Fibroblast of skin of right quadriceps (primary cell): ENCODE results near the gene DMTF1.
"Not testable (repeated sequence)": the region's sequence is repeated elsewhere in the genome, so short reads cannot be mapped to it uniquely, and the experiment has no call there.

Source experiments
- DNase-seq: peaks from one replicate; pipeline ENCODE4 v3.0.0-alpha.2; 2013

The DMTF1 gene

GRCh38 chr7:87231711-87232110, 79.5 kb downstream of the DMTF1 start:
- no peak for DNase-seq

DNA sequence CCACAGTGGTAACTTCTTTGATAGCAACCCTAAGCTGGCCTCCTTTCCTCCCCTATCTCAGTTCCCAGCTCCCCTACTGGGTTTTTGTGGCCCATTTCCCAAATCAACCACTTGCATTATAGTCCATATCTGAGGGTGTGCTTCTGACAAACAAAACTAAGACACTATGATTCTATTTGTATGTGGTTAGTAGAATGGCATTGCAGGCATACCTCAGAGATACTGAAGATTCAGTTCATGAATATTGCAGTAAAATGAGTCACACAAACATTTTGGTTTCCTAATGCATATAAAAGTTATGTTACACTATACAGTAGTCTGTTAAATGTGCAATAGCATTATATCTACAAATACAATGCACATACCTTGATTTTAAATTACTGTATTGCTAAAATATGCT, 82.7 kb downstream of the DMTF1 start:
- peak; percentile 65 for DNase-seq

DNA sequence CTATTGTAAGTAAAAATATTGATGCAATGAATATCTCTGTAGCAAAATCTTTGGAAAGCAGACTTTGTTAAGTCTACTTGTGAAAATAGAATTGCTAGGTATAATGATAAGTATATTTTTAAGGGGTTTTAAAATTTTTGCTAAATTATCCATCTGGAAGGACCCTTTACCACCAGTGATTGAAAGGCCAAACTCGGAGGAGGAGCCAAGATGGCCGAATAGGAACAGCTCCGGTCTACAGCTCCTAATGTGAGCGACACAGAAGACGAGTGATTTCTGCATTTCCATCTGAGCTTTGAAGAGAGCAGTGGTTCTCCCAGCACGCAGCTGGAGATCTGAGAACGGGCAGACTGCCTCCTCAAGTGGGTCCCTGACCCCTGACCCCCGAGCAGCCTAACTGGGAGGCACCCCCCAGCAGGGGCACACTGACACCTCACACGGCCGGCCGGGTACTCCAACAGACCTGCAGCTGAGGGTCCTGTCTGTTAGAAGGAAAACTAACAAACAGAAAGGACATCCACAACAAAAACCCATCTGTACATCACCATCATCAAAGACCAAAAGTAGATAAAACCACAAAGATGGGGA, 86.3 kb downstream of the DMTF1 start:
- DNase-seq = not testable (repeated sequence)

DNA sequence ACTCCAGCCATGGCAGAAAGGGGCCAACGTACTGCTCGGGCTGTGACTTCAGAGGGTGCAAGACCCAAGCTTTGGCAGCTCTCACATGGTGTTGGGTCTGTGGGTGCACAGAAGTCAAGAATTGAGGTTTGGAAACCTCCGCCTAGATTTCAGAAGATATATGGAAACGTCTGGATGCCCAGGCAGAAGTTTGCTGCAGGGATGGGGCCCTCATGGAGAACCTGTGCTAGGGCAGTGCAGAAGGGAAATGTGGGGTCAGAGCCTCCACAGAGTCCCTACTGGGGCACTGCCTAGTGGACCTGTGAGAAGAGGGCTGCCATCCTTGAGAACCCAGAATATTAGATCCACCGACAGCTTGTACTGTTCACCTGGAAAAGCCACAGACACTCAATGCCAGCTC, 93.4 kb downstream of the DMTF1 start:
- DNase-seq = not testable (repeated sequence)
